NCI-H1436 treated with DMSO at 0.1 percent for 48 hours (cell line): ENCODE results near the gene GALNT16.

Experiments used
- DNase-seq: peaks from one replicate; lab custom pipeline; 2025; lab: John Stamatoyannopoulos, UW

The GALNT16 gene

GRCh38 chr14:69317102-69317755 is 57.3 kb downstream of the GALNT16 start:
- DNase-seq = no peak

- no peak for DNase-seq
Measured at GRCh38 chr14:69317780-69318179, 57.8 kb downstream of the GALNT16 start.

GRCh38 chr14:69318241-69318640 is 58.3 kb downstream of the GALNT16 start:
- DNase-seq = no peak

- no peak for DNase-seq
Measured at GRCh38 chr14:69318901-69319475, 59.0 kb downstream of the GALNT16 start.

GRCh38 chr14:69319911-69320310 is 60.0 kb downstream of the GALNT16 start:
- no peak for DNase-seq

GRCh38 chr14:69320581-69321365 is 60.8 kb downstream of the GALNT16 start:
- no peak for DNase-seq

GRCh38 chr14:69321601-69322330 is 61.8 kb downstream of the GALNT16 start:
- no peak for DNase-seq

GRCh38 chr14:69323266-69323998 is 63.5 kb downstream of the GALNT16 start:
- no peak for DNase-seq

GRCh38 chr14:69323999-69324282 is 64.0 kb downstream of the GALNT16 start:
- no peak for DNase-seq

GRCh38 chr14:69324341-69324931 is 64.5 kb downstream of the GALNT16 start:
- DNase-seq = no peak

- no peak for DNase-seq
Measured at GRCh38 chr14:69325086-69325485, 65.1 kb downstream of the GALNT16 start.

GRCh38 chr14:69325646-69326265 is 65.8 kb downstream of the GALNT16 start:
- no peak for DNase-seq

GRCh38 chr14:69326611-69327010 is 66.7 kb downstream of the GALNT16 start:
- DNase-seq = no peak

- no peak for DNase-seq
Measured at GRCh38 chr14:69327507-69327906, 67.5 kb downstream of the GALNT16 start.

GRCh38 chr14:69328317-69328716 is 68.4 kb downstream of the GALNT16 start:
- no peak for DNase-seq

GRCh38 chr14:69328765-69329164 is 68.8 kb downstream of the GALNT16 start:
- DNase-seq = no peak

- no peak for DNase-seq
Measured at GRCh38 chr14:69331206-69331605, 71.2 kb downstream of the GALNT16 start.

GRCh38 chr14:69332782-69333395 is 72.9 kb downstream of the GALNT16 start:
- no peak for DNase-seq

GRCh38 chr14:69333791-69334337 is 73.9 kb downstream of the GALNT16 start:
- DNase-seq = no peak

GRCh38 chr14:69334576-69334975 is 74.6 kb downstream of the GALNT16 start:
- DNase-seq = no peak
